NCI-H2171 (cell line): ENCODE measurements around the gene LACTB.
"Not testable (repeated sequence)": the region's sequence is repeated elsewhere in the genome, so short reads cannot be mapped to it uniquely, and the experiment has no call there.

Experiments
- DNase-seq: peaks from one replicate; lab custom pipeline; 2025; lab: John Stamatoyannopoulos, UW

Gene LACTB

GRCh38 chr15:63090472-63090871, 31.2 kb upstream of the LACTB start:
- no peak for DNase-seq

DNA sequence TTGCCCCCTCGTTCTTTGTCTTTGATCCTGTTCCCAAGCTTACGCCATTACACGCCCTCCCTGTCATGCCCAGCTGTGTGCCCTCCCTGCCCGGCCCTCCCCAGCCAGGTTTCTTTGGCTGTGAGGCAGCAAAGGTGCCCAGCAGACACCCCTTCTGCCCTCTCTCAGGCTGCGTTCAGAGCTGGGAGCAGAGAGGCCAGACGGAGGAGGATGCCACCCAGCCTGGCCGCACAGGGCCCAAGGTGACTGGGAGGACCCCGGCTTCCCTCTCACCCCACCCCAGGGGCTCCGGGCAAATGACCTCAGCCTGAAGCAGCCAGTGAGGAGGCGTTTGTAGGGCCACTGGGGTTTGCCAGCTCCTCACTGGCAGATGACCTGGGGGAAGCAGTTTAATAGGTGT, 30.8 kb upstream of the LACTB start:
- no peak for DNase-seq

- no peak for DNase-seq
Measured at GRCh38 chr15:63091679-63092446, 29.8 kb upstream of the LACTB start.

GRCh38 chr15:63093486-63094205, 28.0 kb upstream of the LACTB start:
- DNase-seq: peak; percentile 72

DNA sequence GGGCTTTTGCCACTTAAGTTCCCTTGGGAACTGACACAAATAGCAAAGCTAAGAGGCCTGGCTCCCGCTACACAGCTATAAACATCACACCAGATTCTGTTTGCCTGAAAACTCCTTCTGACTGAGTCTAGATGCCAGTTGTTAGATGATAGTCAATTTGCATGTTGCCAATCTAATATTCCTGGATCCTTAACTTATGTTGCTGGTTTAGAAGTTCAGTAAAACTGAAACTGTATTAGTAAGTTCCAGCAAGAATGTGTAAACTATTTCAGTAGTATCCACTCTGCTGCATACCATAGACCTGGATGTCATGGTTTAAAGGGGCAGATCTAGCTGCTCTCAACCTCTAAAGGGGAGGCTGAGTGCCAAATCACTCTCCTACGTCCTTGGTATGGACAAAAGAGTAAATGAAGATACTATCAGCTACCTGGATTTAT, 27.1 kb upstream of the LACTB start:
- DNase-seq: peak; percentile 34

DNA sequence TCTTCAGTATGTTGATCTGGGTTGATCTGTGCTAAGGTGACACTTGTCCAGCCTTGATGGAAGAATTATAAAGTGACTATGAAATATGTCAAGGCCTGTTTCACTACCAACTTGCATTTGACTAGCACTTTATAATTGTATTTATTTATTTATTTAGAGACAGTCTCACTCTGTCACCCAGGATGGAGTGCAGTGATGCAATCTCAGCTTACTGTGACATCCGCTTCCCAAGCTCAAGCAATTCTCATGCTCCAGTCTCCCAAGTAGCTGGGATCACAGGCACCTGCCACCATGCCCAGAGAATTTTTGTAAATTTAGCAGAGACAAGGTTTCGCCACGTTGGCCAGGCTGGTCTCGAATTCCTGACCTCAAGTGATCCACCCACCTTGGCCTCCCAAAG, 25.5 kb upstream of the LACTB start:
- DNase-seq: no peak

GRCh38 chr15:63098901-63099300, 22.8 kb upstream of the LACTB start:
- not testable (repeated sequence) for DNase-seq

GRCh38 chr15:63099581-63099980, 22.1 kb upstream of the LACTB start:
- not testable (repeated sequence) for DNase-seq

- DNase-seq: no peak
Measured at GRCh38 chr15:63103416-63103815, 18.2 kb upstream of the LACTB start.

DNA sequence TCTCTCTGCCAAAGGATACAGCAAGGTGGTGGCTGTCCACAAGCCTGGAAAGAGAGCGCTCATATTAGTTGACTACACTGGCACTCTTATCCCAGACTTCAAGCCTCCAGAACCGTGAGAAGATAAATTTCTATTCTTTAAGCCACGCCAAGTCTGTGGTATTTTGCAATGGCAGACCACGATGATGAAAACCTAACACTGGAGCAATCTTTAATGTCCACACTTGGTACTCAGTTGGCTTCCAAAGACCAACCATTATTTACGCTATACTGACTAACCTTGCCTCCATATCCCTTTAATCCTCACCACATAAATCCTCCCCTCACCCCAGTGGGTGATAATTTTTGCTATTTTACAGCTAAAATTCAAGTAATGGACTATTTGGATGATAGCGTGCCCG, 16.9 kb upstream of the LACTB start:
- DNase-seq: no peak

- not testable (repeated sequence) for DNase-seq
Measured at GRCh38 chr15:63105354-63105753, 16.3 kb upstream of the LACTB start.

DNA sequence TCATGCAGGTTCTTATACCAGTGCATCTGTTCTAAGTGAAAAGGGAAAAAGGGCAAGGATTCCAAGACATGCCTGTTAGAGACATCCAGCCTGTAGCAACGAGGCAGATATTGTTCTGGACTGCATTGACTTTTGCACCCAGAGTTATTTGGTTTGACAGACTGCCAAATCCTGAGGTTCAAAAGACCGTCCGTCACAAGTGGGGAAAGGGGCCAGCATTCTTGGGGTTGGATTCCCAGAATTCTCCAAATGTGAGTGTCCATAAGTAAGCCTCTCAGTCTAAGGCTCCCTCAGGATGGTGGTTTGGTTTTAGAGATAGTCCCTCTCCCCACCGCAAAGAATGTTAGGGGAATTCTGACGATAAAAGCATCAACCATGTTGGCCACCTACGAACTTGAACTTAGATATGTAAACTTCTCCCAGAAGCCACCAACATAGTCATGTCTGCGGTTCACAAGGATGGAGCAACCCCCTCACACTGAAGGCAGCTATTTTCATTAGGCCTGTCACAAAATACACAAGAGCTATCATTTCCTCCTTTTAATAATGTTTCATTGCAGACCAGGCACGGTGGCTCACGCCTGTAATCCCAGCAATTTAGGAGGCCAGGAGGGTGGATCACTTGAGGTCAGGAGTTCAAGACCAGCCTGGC, 13.6 kb upstream of the LACTB start:
- DNase-seq: no peak

DNA sequence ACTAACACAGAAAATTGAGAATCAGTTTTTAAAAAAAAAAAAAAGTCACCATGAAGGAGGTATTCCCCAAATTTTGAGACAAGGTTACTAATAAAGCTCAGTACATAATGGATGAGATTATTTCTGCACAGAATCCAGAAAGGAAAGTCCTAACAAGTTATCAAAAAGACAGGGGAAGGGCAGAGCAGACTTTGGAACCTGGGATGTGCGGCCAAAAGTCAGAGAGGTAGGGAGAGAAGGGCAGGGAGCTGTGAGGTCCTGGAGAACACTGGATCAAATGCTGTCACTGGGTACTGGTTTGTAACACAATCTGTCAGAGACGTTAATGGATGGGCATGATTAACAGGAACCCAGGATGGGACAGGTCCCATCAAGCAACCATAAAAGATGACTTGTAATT, 12.2 kb upstream of the LACTB start:
- DNase-seq: no peak

DNA sequence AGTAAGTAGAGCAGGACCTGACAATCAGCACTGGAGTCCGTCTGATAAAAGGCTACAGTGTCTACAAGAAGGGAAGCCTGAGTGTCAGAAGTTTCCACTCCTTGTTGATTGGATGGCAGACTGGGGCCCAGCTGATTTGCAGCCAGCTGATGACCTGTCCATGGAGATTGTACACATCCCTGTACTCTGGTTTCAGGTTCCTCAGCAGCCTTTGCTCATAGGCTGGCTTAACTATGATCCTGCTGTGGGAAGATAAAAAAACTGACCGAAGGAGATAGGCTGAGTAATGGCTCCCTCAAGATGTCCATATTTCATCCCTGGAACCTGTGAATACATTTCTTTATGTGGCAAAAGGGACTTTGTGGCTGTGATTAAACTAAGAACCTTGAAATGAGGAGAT, 11.7 kb upstream of the LACTB start:
- no peak for DNase-seq

- no peak for DNase-seq
Measured at GRCh38 chr15:63110428-63111026, 11.1 kb upstream of the LACTB start.

DNA sequence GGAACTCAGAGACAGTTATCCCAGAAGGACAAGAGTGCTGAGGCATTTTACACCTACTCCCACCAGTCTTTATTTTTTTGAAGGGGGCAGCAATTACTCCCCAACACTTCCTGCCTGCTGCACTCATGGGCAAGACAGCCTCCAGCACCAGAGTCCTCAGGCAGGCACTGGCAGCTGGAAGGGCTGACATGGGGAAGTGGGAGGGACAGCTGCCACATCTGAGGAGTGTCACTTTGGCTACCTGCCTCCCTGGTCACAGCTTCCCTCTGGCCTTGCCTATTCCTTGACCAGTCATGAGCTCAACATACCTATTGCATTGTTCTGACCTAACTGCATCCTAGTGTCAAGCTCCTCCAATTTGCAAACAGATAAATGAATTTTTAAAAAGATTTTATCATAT, 10.2 kb upstream of the LACTB start:
- DNase-seq: no peak

DNA sequence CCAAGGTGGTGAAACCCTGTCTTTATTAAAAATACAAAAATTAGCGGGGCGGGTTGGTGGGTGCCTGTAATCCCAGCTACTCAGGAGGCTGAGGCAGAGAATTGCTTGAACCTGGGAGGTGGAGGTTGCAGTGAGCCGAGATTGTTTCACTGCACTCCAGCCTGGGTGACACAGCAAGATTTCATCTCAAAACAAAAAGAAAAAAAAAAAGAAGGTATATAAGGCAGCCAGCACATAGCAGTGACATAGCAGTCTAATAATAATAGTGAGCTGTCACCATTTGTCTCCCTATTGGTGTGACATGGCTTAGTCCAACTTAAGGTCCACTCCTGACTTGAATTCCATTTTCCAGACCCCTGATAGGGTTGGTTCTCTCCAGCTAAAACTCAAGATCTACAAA, 8.8 kb upstream of the LACTB start:
- no peak for DNase-seq

- no peak for DNase-seq
Measured at GRCh38 chr15:63114465-63114864, 7.2 kb upstream of the LACTB start.

DNA sequence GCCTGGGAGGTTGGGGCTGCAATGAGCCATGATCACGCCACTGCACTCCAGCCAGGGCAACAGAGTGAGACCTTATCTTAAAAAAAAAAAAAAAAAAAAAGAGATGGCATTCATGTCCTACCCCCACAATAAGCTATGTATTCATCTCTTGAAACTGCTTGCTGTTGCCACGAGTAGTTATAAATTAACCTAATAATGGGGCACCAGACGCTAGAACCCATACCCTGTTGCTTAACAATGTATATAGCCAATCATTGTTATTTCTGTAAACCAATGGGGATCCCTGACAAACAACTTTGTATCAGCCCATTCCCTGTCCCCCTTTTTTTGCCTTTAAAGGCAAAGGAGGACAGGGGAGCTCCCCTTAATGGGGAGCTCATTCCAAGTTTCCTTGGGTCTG, 2.8 kb upstream of the LACTB start:
- DNase-seq: no peak

- DNase-seq: peak; percentile 27
Measured at GRCh38 chr15:63122002-63122875, 578 bp downstream of the LACTB start.

GRCh38 chr15:63124506-63124905, 2.8 kb downstream of the LACTB start:
- no peak for DNase-seq

DNA sequence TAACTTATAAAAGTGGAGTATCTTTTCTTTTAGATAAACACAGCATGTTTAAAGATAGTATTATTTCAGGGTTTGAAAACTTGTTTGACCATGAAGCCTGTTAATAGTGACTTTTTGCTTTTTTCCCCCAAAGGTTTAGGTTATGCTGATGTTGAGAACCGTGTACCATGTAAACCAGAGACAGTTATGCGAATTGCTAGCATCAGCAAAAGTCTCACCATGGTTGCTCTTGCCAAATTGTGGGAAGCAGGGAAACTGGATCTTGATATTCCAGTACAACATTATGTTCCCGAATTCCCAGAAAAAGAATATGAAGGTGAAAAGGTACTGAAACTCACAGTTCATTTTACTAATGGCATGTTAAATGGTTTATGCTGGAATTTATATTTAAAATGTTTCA, 5.1 kb downstream of the LACTB start:
- no peak for DNase-seq
